HepG2 (cell line): ENCODE results near the gene SLC16A1. TPM values are rescaled to one million over a fixed set of nuclear protein-coding genes. Genes with fewer than 3 reads are reported as not detected.

Experiments
- BRD4 ChIP-seq: sonication (generic); formaldehyde crosslinking; IDR thresholded peaks from 2 replicates; pipeline ENCODE4 v1.4.0; 2020; ENCODE audit warnings: missing genetic modification reagents
- GZF1 ChIP-seq: sonication (generic); formaldehyde crosslinking; IDR thresholded peaks from 2 replicates; pipeline ENCODE4 v1.5.1; 2020; ENCODE audit warnings: mild to moderate bottlenecking, missing genetic modification reagents
- HOXA7 ChIP-seq: sonication (generic); formaldehyde crosslinking; IDR thresholded peaks from 2 replicates; pipeline ENCODE4 v1.8.1; 2022; ENCODE audit warnings: mild to moderate bottlenecking, missing genetic modification reagents, moderate library complexity
- KDM3A ChIP-seq: IDR thresholded peaks from 2 replicates; pipeline ENCODE4 v1.6.1; 2018; ENCODE audit warnings: low read depth, missing compliant biosample characterization
- SKIL ChIP-seq: sonication (generic); formaldehyde crosslinking; IDR thresholded peaks from 2 replicates; pipeline ENCODE4 v1.8.0; 2022; ENCODE audit warnings: missing genetic modification reagents, mild to moderate bottlenecking, moderate library complexity, borderline replicate concordance
- SNAPC2 ChIP-seq: sonication (generic); formaldehyde crosslinking; IDR thresholded peaks from 2 replicates; pipeline ENCODE4 v1.8.1; 2022; ENCODE audit warnings: mild to moderate bottlenecking, missing genetic modification reagents
- SNAPC4 ChIP-seq: sonication (generic); formaldehyde crosslinking; IDR thresholded peaks from 2 replicates; pipeline ENCODE4 v1.4.0; 2020; ENCODE audit warnings: mild to moderate bottlenecking, missing genetic modification reagents
- SUZ12 ChIP-seq: fragments of 150-350 bp; IDR thresholded peaks from 2 replicates; pipeline ENCODE4 v1.6.1; 2014; ENCODE audit warnings: low read depth, low read length
- U2AF1 ChIP-seq: fragments of 200-400 bp; formaldehyde crosslinking; optimal IDR thresholded peaks from 2 replicates; pipeline ENCODE3; 2017; ENCODE audit warnings: mild to moderate bottlenecking, low read depth, low read length
- ZFP36L1 ChIP-seq: sonication (generic); formaldehyde crosslinking; IDR thresholded peaks from 2 replicates; pipeline ENCODE4 v1.8.0; 2022; ENCODE audit warnings: mild to moderate bottlenecking, missing genetic modification reagents, moderate library complexity
- ZHX1 ChIP-seq: sonication (generic); formaldehyde crosslinking; IDR thresholded peaks from 2 replicates; pipeline ENCODE4 v1.8.1; 2022; ENCODE audit warnings: low read depth, mild to moderate bottlenecking, missing genetic modification reagents
- ZNF138 ChIP-seq: sonication (generic); formaldehyde crosslinking; IDR thresholded peaks from 2 replicates; pipeline ENCODE4 v1.5.0; 2020; ENCODE audit warnings: mild to moderate bottlenecking, low read depth, missing genetic modification reagents
- ZNF253 ChIP-seq: sonication (generic); formaldehyde crosslinking; IDR thresholded peaks from 2 replicates; pipeline ENCODE4 v1.8.0; 2022; ENCODE audit warnings: mild to moderate bottlenecking, missing genetic modification reagents, borderline replicate concordance
- ZNF512B ChIP-seq: sonication (generic); formaldehyde crosslinking; IDR thresholded peaks from 2 replicates; pipeline ENCODE4 v1.5.1; 2020; ENCODE audit warnings: missing genetic modification reagents, mild to moderate bottlenecking, borderline replicate concordance
- ZNF547 ChIP-seq: sonication (generic); formaldehyde crosslinking; IDR thresholded peaks from 2 replicates; pipeline ENCODE4 v1.5.1; 2020; ENCODE audit warnings: mild to moderate bottlenecking, missing genetic modification reagents
- ZNF790 ChIP-seq: sonication (generic); formaldehyde crosslinking; IDR thresholded peaks from 2 replicates; pipeline ENCODE4 v1.8.0; 2022; ENCODE audit warnings: missing genetic modification reagents, mild to moderate bottlenecking, borderline replicate concordance
- polyA plus RNA-seq, 8 experiments: library from polyadenylated mRNA; depleted of rRNA in 3 of 8; stranded (reverse) in 7 of 8; unstranded in 1 of 8; fragments of >200 nt; fragmentation: Illumina TruSeq in 4 of 8; extraction: Trizol in 4 of 8; gene quantifications; 2 replicates each; pipeline versions ENCODE4 v1.2.1 to v1.2.3, GENCODE V29; 2011 to 2016; ENCODE audit warnings: low read depth in 4 of 8, missing spikeins in 1 of 8, mixed read lengths in 1 of 8; ENCODE audit not compliant: insufficient read depth in 1 of 8
- total RNA-seq, 5 experiments: library from RNA; depleted of rRNA; stranded (reverse); fragments of >200 nt; fragmentation: Illumina TruSeq; extraction: Trizol; gene quantifications; 2 replicates each; pipeline ENCODE4 v1.2.3, GENCODE V29; 2016; ENCODE audit warnings: low read depth in 1 of 5

Gene SLC16A1
- total and polyA plus RNA-seq, 2 of the 13 experiments (the other 11 are each of a cell fraction or from before 2014, with no cell fraction given): 106 to 142 TPM

- TF ChIP-seq ZNF138 (CRISPR knock-in tag): no peak
- TF ChIP-seq KDM3A (CRISPR knock-in tag): no peak
- no peak for TF ChIP-seq ZNF512B (CRISPR knock-in tag)
- no peak for TF ChIP-seq ZHX1
- TF ChIP-seq ZFP36L1 (CRISPR knock-in tag): no peak
- no peak for TF ChIP-seq ZNF253 (CRISPR knock-in tag)
- TF ChIP-seq GZF1 (CRISPR knock-in tag): no peak
- TF ChIP-seq SKIL (CRISPR knock-in tag): no peak
- no peak for TF ChIP-seq SUZ12
- 0 out of 2 replicates have a peak, but pooled peaks have one; percentile 43 for TF ChIP-seq ZNF547 (CRISPR knock-in tag)
- no peak for TF ChIP-seq U2AF1
- no peak for TF ChIP-seq ZNF790
- peak; percentile 7; the same call in 1 of the 2 replicates for TF ChIP-seq BRD4 (CRISPR knock-in tag)
- no peak for TF ChIP-seq SNAPC2
- TF ChIP-seq HOXA7: no peak
- no peak for TF ChIP-seq SNAPC4 (CRISPR knock-in tag)
These were observed 642 bp upstream of the SLC16A1 start (continued) for GRCh38 chr1:112956544-112957132.
